ENCODE measurements around the gene CHCHD2. TPM values are rescaled to one million over a fixed set of nuclear protein-coding genes. Genes with fewer than 3 reads are reported as not detected.
"Not testable (repeated sequence)": the region's sequence is repeated elsewhere in the genome, so short reads cannot be mapped to it uniquely, and the experiment has no call there.

Gene CHCHD2
- total and polyA plus RNA-seq, 4 donors, result 179 to 617 (median 288) TPM

GRCh38 chr7:56077681-56078080 is 28.6 kb downstream of the CHCHD2 start:
- H3K27me3 ChIP-seq (ENCODE audit: control insufficient read depth in 3 of 3, insufficient read depth in 3 of 3, low read length in 2 of 3), result no peaks in the 10 kb centered on the region
- no peak for TF ChIP-seq CTCF (IDR thresholded peaks at IDR 0.05; ENCODE audit: control extremely low read depth, extremely low read depth)
- H3K9ac ChIP-seq (ENCODE audit: insufficient read depth in 1 of 2, low read length in 2 of 2), result no peak overlapping the region
- peaks cover 0 to 15% (median 7%) of the 10 kb centered on the region in 5 donors for H3K4me1 ChIP-seq (ENCODE audit: control insufficient read depth in 5 of 5, insufficient read depth in 5 of 5, low read length in 5 of 5)
- ATAC-seq (ENCODE audit: insufficient read depth, low FRiP score), result no peak
- H3K9me3 ChIP-seq (ENCODE audit: control insufficient read depth in 4 of 4, insufficient read depth in 3 of 4, low read length in 3 of 4), result no peaks in the 10 kb centered on the region
- no peak for DNase-seq
- no peak overlapping the region for H3K27ac ChIP-seq (ENCODE audit: low read depth in 1 of 2, low read length in 1 of 2)
- no peak overlapping the region for H3K4me3 ChIP-seq
- peaks cover 0 to 35% (median 4%) of the 10 kb centered on the region in 4 donors for H3K36me3 ChIP-seq (ENCODE audit: control insufficient read depth in 4 of 4, insufficient read depth in 4 of 4, low read length in 4 of 4)
- 93% methylated on average over 3 of the region's 3 CpGs for WGBS, 2 donors

GRCh38 chr7:56074371-56074791 is 31.9 kb downstream of the CHCHD2 start:
- WGBS, 2 donors, result 19 to 29% methylated on average over 19 of the region's 19 CpGs
- Histone ChIP-seq H3K36me3 (ENCODE audit: control insufficient read depth in 4 of 4, insufficient read depth in 4 of 4, low read length in 4 of 4) (peaks cover 3 to 21% (median 12%) of the 10 kb centered on the region in 4 donors), H3K27ac (ENCODE audit: low read depth in 1 of 2, low read length in 1 of 2) (peak overlapping the region in 1 of 2 donors; percentile 6), H3K9me3 (ENCODE audit: control insufficient read depth in 4 of 4, insufficient read depth in 3 of 4, low read length in 3 of 4) (no peaks in the 10 kb centered on the region), H3K4me1 (ENCODE audit: control insufficient read depth in 5 of 5, insufficient read depth in 5 of 5, low read length in 5 of 5) (peaks cover 0 to 6% (median 2%) of the 10 kb centered on the region in 5 donors), H3K9ac (ENCODE audit: insufficient read depth in 1 of 2, low read length in 2 of 2) (no peak overlapping the region), H3K4me3 (no peak overlapping the region), H3K27me3 (ENCODE audit: control insufficient read depth in 3 of 3, insufficient read depth in 3 of 3, low read length in 2 of 3) (no peaks in the 10 kb centered on the region)
- ATAC-seq (ENCODE audit: insufficient read depth, low FRiP score), result peak; percentile 92
- TF ChIP-seq CTCF (IDR thresholded peaks at IDR 0.05; ENCODE audit: control extremely low read depth, extremely low read depth), result peak; percentile 88
- peak; percentile 84 to 87 (median 85) for DNase-seq

GRCh38 chr7:56066376-56066775 is 39.9 kb downstream of the CHCHD2 start:
- not testable (repeated sequence) for H3K27ac ChIP-seq (ENCODE audit: low read depth in 1 of 2, low read length in 1 of 2); DNase-seq; H3K9me3 ChIP-seq (ENCODE audit: control insufficient read depth in 4 of 4, insufficient read depth in 3 of 4, low read length in 3 of 4); H3K4me1 ChIP-seq (ENCODE audit: control insufficient read depth in 5 of 5, insufficient read depth in 5 of 5, low read length in 5 of 5); H3K27me3 ChIP-seq (ENCODE audit: control insufficient read depth in 3 of 3, insufficient read depth in 3 of 3, low read length in 2 of 3); H3K9ac ChIP-seq (ENCODE audit: insufficient read depth in 1 of 2, low read length in 2 of 2); ATAC-seq (ENCODE audit: insufficient read depth, low FRiP score); H3K4me3 ChIP-seq
- peaks cover 6 to 21% (median 10%) of the 10 kb centered on the region in 4 donors for H3K36me3 ChIP-seq (ENCODE audit: control insufficient read depth in 4 of 4, insufficient read depth in 4 of 4, low read length in 4 of 4)
- WGBS, 2 donors, result 96 to 97% methylated on average over 13 of the region's 13 CpGs

GRCh38 chr7:56063882-56064625 is 42.2 kb downstream of the CHCHD2 start, which contains the start of gene SUMF2:
SUMF2 (plus strand) TSS chr7:56064286; CDS start chr7:56064312, 26 bp downstream.
- TF ChIP-seq CTCF (IDR thresholded peaks at IDR 0.05; ENCODE audit: control extremely low read depth, extremely low read depth), result no peak
- 0% methylated on average over 48 to 49 of the region's 49 CpGs for WGBS, 2 donors
- peak; percentile 96 for ATAC-seq (ENCODE audit: insufficient read depth, low FRiP score)

More at GRCh38 chr7:56063882-56064625, 42.2 kb downstream of the CHCHD2 start, which contains the start of gene SUMF2:
- peak within 1 kb of the TSS; percentile 85 to 94 for H3K27ac ChIP-seq (ENCODE audit: low read depth in 1 of 2, low read length in 1 of 2)
- DNase-seq, result peak; percentile 94 to 96 (median 96)
- no peaks in the 10 kb centered on the region for H3K9me3 ChIP-seq (ENCODE audit: control insufficient read depth in 4 of 4, insufficient read depth in 3 of 4, low read length in 3 of 4)
- peak within 1 kb of the TSS; percentile 85 for H3K4me3 ChIP-seq
- H3K36me3 ChIP-seq (ENCODE audit: control insufficient read depth in 4 of 4, insufficient read depth in 4 of 4, low read length in 4 of 4), result peaks cover 12 to 23% (median 19%) of the 10 kb centered on the region in 4 donors
- H3K9ac ChIP-seq (ENCODE audit: insufficient read depth in 1 of 2, low read length in 2 of 2), result peak within 1 kb of the TSS; percentile 75 to 81
- no peaks in the 10 kb centered on the region for H3K27me3 ChIP-seq (ENCODE audit: control insufficient read depth in 3 of 3, insufficient read depth in 3 of 3, low read length in 2 of 3)
- H3K4me1 ChIP-seq (ENCODE audit: control insufficient read depth in 5 of 5, insufficient read depth in 5 of 5, low read length in 5 of 5), result peaks cover 0 to 9% (median 0%) of the 10 kb centered on the region in 5 donors
